ENCODE measurements around the gene GPR107.

Gene GPR107

GRCh38 chr9:130118841-130119518, 65.3 kb downstream of the GPR107 start:
- no peak for DNase-seq (ENCODE audit: extremely low read depth, low read depth)

DNA sequence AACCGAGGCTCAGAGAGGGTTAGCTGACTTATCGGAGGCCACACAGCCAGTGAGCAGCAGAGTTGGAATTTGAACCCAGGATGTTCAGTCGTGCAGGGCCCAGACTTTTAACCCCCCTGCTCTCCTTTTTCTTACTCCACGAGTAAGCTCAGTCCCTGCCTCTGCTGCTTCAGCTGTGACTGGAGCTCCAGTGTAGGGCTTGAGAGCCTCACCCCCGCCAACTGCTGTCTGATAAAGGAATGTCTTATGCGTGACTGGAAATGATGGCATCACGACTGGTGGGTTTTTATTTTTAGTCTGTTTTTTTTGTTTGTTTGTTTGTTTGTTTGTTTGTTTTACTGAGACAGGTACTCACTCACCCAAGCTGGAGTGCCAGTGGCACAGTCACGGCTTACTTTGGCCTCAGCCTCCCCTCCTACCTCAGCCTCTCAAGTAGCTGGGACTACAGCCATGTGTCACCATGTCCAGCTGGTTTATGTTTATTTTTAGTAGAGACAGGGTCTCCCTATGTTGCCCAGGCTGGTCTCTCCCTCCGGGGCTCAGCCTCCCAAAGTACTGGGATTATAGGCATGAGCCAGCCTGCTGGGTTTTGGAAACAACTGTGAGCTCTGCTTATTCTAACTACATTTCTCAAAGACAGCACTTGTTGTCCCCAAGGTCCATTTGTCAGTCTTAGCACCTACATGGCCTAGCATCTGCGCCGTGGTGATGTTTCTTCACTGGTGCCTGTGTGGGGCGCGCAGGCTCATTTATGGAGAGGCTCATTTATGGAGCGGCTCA, 66.0 kb downstream of the GPR107 start:
- no peak for DNase-seq (ENCODE audit: extremely low read depth, low read depth)
- TF ChIP-seq CTCF (IDR thresholded peaks at IDR 0.05; ENCODE audit: low read depth, low read length) = no peak

More at GRCh38 chr9:130118841-130119518, 65.3 kb downstream of the GPR107 start:
- TF ChIP-seq CTCF (IDR thresholded peaks at IDR 0.05; ENCODE audit: low read depth, low read length) = no peak

DNA sequence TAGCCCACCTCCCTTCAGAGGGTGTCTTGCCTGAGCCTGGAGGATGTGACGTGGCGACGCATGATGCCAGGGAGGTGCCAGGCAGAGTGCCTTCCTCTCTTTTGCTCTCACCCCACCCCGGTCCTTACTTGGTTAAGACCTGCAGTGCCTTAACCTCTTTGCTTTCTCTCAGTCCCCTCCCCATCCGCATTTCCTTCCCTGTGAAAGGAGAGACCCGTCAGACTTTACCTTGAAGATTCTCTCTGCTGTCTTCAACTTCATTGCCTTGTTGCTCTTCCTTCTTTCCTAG, 66.5 kb downstream of the GPR107 start:
- no peak for TF ChIP-seq CTCF (IDR thresholded peaks at IDR 0.05; ENCODE audit: low read depth, low read length)

DNA sequence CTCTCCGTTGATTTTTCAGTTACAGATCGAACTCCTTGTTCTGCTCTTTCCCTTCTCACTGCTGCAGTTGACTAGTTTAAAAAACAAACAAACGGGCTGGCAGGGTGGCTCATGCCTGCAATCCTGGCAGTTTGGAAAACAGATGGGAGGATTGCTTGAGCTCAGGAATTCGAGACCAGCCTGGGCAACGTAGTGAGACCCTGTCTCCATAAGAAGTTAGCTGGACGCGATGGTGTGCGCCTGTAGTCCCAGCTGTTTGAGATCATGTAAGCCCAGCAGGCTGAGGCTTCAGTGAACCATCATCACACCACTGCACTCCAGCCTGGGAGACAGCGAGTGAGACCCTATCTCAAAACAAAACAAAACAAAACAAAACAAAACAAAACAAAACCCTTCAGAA, 67.1 kb downstream of the GPR107 start:
- no peak for TF ChIP-seq CTCF (IDR thresholded peaks at IDR 0.05; ENCODE audit: low read depth, low read length)
- no peak for DNase-seq (ENCODE audit: extremely low read depth, low read depth)

More for the DNA sequence above, 66.5 kb downstream of the GPR107 start:
- no peak for DNase-seq (ENCODE audit: extremely low read depth, low read depth)

DNA sequence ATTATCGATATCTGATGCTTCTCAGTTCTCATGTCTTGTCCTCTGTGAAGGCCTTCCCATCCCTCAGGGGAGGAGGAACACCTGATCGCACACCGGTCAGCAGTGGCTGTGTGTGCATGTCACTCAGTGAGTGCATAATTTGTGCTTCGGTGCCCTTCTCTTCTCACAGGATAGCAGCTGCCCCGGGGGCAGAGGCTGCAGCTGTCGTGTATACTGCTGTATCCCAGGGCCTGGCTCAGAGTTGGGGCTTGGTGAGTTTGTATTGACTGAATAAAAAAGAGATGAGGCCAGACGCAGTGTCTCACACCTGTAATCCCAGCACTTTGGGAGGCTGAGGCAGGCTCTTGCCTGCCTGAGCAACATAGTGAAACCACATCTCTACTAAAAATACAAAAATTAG, 68.8 kb downstream of the GPR107 start:
- TF ChIP-seq CTCF (IDR thresholded peaks at IDR 0.05; ENCODE audit: low read depth, low read length) = no peak
- DNase-seq (ENCODE audit: extremely low read depth, low read depth) = no peak

- TF ChIP-seq CTCF (IDR thresholded peaks at IDR 0.05; ENCODE audit: low read depth, low read length) = no peak
- DNase-seq (ENCODE audit: extremely low read depth, low read depth) = no peak
Measured at GRCh38 chr9:130124085-130124860, 70.6 kb downstream of the GPR107 start.

Measured in AG09319 (cell line).